HEK293 (cell line): Measurements from ENCODE around the gene DUSP1.

ENCODE experiments used
- CTCF ChIA-PET: fragments of 350-600 bp; formaldehyde crosslinking; extraction: SDS; loops from one replicate; lab custom pipeline; 2021; ENCODE audit warnings: antibody characterized with exemption; lab: Yijun Ruan, JAX
- POLR2A ChIA-PET: fragments of 300-600 bp; formaldehyde crosslinking; extraction: SDS; loops from one replicate; lab custom pipeline; 2020; ENCODE audit warnings: antibody characterized with exemption, inconsistent platforms; lab: Yijun Ruan, JAX
- H3K27ac ChIP-seq: fragments of 200-500 bp; sonication (Bioruptor generic); 2 replicates; pipeline ENCODE4 v1.5.1; 2014; ENCODE audit warnings: low read depth, low read length, control low read depth, inconsistent platforms; ENCODE audit errors: extremely low read depth
- H3K36me3 ChIP-seq, 2 experiments: fragments of 200-500 bp in 1 of 2; sonication (Bioruptor generic) in 1 of 2; 1 replicate in 1 of 2; 2 replicates in 1 of 2; pipeline ENCODE4 v1.5.1; 2014 to 2017; ENCODE audit warnings: inconsistent platforms in 2 of 2, low read length in 2 of 2; ENCODE audit not compliant: control insufficient read depth in 2 of 2, insufficient read depth in 1 of 2
- H3K4me1 ChIP-seq: fragments of 200-500 bp; sonication (Bioruptor generic); 2 replicates; pipeline ENCODE4 v1.5.1; 2014; ENCODE audit warnings: mild to moderate bottlenecking, low read length, inconsistent platforms; ENCODE audit not compliant: control insufficient read depth, insufficient read depth
- H3K4me3 ChIP-seq: 2 replicates; pipeline ENCODE4 v1.5.1; 2011; ENCODE audit warnings: low read depth, mild to moderate bottlenecking, control low read depth, low read length, moderate library complexity
- H3K9me3 ChIP-seq: fragments of 200-500 bp; sonication (Bioruptor generic); 2 replicates; pipeline ENCODE4 v1.5.1; 2014; ENCODE audit warnings: low read depth, low read length, inconsistent platforms; ENCODE audit not compliant: control insufficient read depth, insufficient read depth
- GLI2 ChIP-seq: fragments of 450-650 bp; formaldehyde crosslinking; IDR thresholded peaks from 2 replicates; pipeline ENCODE4; 2017; ENCODE audit warnings: missing biosample characterization, missing genetic modification characterization, low read depth, borderline replicate concordance
- REPIN1 ChIP-seq: fragments of 450-650 bp; formaldehyde crosslinking; IDR thresholded peaks from 2 replicates; pipeline ENCODE4 v1.5.1; 2017; ENCODE audit warnings: missing biosample characterization, missing genetic modification characterization, low read depth
- SP7 ChIP-seq: fragments of 450-650 bp; formaldehyde crosslinking; IDR thresholded peaks from 2 replicates; pipeline ENCODE4 v1.5.1; 2016; ENCODE audit warnings: missing biosample characterization, missing genetic modification characterization
- ZFP37 ChIP-seq: fragments of 450-650 bp; formaldehyde crosslinking; IDR thresholded peaks from 2 replicates; pipeline ENCODE4 v1.5.1; 2016; ENCODE audit warnings: missing biosample characterization, missing genetic modification characterization
- ZFP69B ChIP-seq: fragments of 450-650 bp; formaldehyde crosslinking; IDR thresholded peaks from 2 replicates; pipeline ENCODE4 v1.5.1; 2016; ENCODE audit warnings: missing biosample characterization, missing genetic modification characterization
- ZNF112 ChIP-seq: fragments of 450-650 bp; formaldehyde crosslinking; IDR thresholded peaks from 2 replicates; pipeline ENCODE4 v1.5.0; 2017; ENCODE audit warnings: missing biosample characterization, missing genetic modification characterization
- ZNF184 ChIP-seq: fragments of 450-650 bp; IDR thresholded peaks from 2 replicates; pipeline ENCODE4 v1.5.1; 2018; ENCODE audit warnings: missing biosample characterization, mild to moderate bottlenecking, missing genetic modification characterization
- ZNF23 ChIP-seq: fragments of 450-650 bp; formaldehyde crosslinking; IDR thresholded peaks from 2 replicates; pipeline ENCODE4 v1.5.1; 2016; ENCODE audit warnings: missing biosample characterization, missing genetic modification characterization, borderline replicate concordance
- ZNF366 ChIP-seq: fragments of 450-650 bp; formaldehyde crosslinking; conservative IDR thresholded peaks from 2 replicates; pipeline ENCODE4 v1.5.1; 2016; ENCODE audit warnings: missing biosample characterization, missing genetic modification characterization
- ZNF423 ChIP-seq: fragments of 450-650 bp; formaldehyde crosslinking; IDR thresholded peaks from 2 replicates; pipeline ENCODE4 v1.5.1; 2016; ENCODE audit warnings: missing biosample characterization, missing genetic modification characterization
- ZNF501 ChIP-seq: fragments of 450-650 bp; formaldehyde crosslinking; IDR thresholded peaks from 2 replicates; pipeline ENCODE4 v1.5.1; 2016; ENCODE audit warnings: missing biosample characterization, missing genetic modification characterization
- ZNF555 ChIP-seq: fragments of 450-650 bp; formaldehyde crosslinking; conservative IDR thresholded peaks from 2 replicates; pipeline ENCODE4 v1.5.1; 2017; ENCODE audit warnings: missing biosample characterization, mild to moderate bottlenecking, missing genetic modification characterization, inconsistent platforms
- ZNF571 ChIP-seq: fragments of 450-650 bp; formaldehyde crosslinking; IDR thresholded peaks from 2 replicates; pipeline ENCODE4 v1.5.0; 2017; ENCODE audit warnings: missing biosample characterization, missing genetic modification characterization
- ZNF624 ChIP-seq: fragments of 450-650 bp; formaldehyde crosslinking; IDR thresholded peaks from 2 replicates; pipeline ENCODE4 v1.5.1; 2017; ENCODE audit warnings: missing biosample characterization, missing genetic modification characterization
- ZNF670 ChIP-seq: fragments of 450-650 bp; formaldehyde crosslinking; IDR thresholded peaks from 2 replicates; pipeline ENCODE4 v1.5.1; 2016; ENCODE audit warnings: missing biosample characterization, missing genetic modification characterization, low read depth
- TF ChIP-seq, protein P1 (sequence below): fragments of 450-650 bp; formaldehyde crosslinking; IDR thresholded peaks from 2 replicates; pipeline ENCODE4 v1.5.1; 2016; ENCODE audit warnings: missing biosample characterization, missing genetic modification characterization
- TF ChIP-seq, protein P2 (sequence below): fragments of 450-650 bp; formaldehyde crosslinking; IDR thresholded peaks from 2 replicates; pipeline ENCODE4 v1.5.1; 2016; ENCODE audit warnings: missing biosample characterization, missing genetic modification characterization

Gene DUSP1

GRCh38 chr5:172805018-172805683 lies 34.2 kb upstream of the DUSP1 start:
- H3K9me3 ChIP-seq = no peaks in the 10 kb centered on the region
- no peaks in the 10 kb centered on the region for H3K36me3 ChIP-seq
- no peaks in the 10 kb centered on the region for H3K4me1 ChIP-seq
- TF ChIP-seq ZNF366 (tag by site-specific recombination) (peak; percentile 91), ZNF670 (tag by site-specific recombination) (no peak)
- H3K4me3 ChIP-seq = no peak overlapping the region
- CTCF ChIA-PET = interaction anchor here (1.0 kb wide), 1 partner anchor 430 kb away, joined by 3 read pairs; the partner anchor contains the start of gene NKX2-5
- POLR2A ChIA-PET = no interaction called here
- no peak overlapping the region for H3K27ac ChIP-seq

DNA sequence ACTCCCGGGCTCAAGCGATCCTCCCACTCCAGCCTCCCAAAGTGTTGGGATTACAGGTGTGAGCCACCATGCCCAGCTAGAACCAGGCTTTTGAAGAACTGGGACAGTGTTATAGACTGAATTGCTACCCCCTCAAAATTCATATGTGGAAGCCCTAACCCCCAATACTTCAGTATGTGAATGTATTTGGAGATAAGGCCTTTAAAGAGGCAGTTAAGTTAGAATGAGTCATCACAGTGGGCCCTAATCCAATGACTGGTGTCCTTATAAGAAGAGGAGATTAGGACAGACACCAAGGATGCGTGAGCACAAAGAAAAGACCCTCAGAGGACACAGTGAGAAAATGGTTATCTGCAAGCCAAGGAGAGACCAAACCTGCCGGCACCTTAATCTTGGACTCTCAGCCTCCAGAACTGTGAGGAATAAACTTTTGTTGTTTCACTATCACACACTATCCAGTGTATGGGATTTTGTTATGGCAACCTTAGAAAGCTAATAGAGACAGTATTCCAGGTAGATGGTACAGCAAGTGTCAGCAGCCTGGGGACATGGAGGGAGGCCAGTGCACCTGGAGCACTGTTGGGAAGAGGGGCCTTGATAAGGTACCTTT lies 31.7 kb upstream of the DUSP1 start:
- TF ChIP-seq ZNF555 (no peak), ZNF571 (tag by site-specific recombination) (no peak), ZNF23 (tag by site-specific recombination) (no peak), ZNF624 (tag by site-specific recombination) (no peak), ZNF184 (no peak), ZFP37 (tag by site-specific recombination) (no peak), SP7 (no peak), ZFP69B (tag by site-specific recombination) (peak; percentile 74), ZNF501 (no peak), GLI2 (no peak), REPIN1 (tag by site-specific recombination) (no peak), ZNF423 (tag by site-specific recombination) (no peak)
- TF ChIP-seq, protein P1, sequence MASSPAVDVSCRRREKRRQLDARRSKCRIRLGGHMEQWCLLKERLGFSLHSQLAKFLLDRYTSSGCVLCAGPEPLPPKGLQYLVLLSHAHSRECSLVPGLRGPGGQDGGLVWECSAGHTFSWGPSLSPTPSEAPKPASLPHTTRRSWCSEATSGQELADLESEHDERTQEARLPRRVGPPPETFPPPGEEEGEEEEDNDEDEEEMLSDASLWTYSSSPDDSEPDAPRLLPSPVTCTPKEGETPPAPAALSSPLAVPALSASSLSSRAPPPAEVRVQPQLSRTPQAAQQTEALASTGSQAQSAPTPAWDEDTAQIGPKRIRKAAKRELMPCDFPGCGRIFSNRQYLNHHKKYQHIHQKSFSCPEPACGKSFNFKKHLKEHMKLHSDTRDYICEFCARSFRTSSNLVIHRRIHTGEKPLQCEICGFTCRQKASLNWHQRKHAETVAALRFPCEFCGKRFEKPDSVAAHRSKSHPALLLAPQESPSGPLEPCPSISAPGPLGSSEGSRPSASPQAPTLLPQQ (tag by site-specific recombination) = peak; percentile 78
- TF ChIP-seq, protein P2, sequence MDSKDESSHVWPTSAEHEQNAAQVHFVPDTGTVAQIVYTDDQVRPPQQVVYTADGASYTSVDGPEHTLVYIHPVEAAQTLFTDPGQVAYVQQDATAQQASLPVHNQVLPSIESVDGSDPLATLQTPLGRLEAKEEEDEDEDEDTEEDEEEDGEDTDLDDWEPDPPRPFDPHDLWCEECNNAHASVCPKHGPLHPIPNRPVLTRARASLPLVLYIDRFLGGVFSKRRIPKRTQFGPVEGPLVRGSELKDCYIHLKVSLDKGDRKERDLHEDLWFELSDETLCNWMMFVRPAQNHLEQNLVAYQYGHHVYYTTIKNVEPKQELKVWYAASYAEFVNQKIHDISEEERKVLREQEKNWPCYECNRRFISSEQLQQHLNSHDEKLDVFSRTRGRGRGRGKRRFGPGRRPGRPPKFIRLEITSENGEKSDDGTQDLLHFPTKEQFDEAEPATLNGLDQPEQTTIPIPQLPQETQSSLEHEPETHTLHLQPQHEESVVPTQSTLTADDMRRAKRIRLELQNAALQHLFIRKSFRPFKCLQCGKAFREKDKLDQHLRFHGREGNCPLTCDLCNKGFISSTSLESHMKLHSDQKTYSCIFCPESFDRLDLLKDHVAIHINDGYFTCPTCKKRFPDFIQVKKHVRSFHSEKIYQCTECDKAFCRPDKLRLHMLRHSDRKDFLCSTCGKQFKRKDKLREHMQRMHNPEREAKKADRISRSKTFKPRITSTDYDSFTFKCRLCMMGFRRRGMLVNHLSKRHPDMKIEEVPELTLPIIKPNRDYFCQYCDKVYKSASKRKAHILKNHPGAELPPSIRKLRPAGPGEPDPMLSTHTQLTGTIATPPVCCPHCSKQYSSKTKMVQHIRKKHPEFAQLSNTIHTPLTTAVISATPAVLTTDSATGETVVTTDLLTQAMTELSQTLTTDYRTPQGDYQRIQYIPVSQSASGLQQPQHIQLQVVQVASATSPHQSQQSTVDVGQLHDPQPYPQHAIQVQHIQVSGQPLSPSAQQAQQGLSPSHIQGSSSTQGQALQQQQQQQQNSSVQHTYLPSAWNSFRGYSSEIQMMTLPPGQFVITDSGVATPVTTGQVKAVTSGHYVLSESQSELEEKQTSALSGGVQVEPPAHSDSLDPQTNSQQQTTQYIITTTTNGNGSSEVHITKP (tag by site-specific recombination) = no peak
- TF ChIP-seq, all 188 proteins: peak for 2
- ChIA-PET POLR2A (interaction anchor here (1.7 kb wide), 1 partner anchor 31 kb away, joined by 7 read pairs; the partner anchor contains the start of gene DUSP1), CTCF (interaction anchor here (0.5 kb wide), 1 partner anchor 77 kb away, joined by 3 read pairs; no protein-coding TSS in a partner anchor)
- Histone ChIP-seq H3K36me3 (no peaks in the 10 kb centered on the region), H3K27ac (no peak overlapping the region), H3K4me1 (no peaks in the 10 kb centered on the region), H3K9me3 (no peaks in the 10 kb centered on the region), H3K4me3 (no peak overlapping the region)

- Histone ChIP-seq H3K9me3 (no peaks in the 10 kb centered on the region), H3K27ac (no peak overlapping the region), H3K4me3 (no peak overlapping the region), H3K4me1 (no peaks in the 10 kb centered on the region), H3K36me3 (no peaks in the 10 kb centered on the region)
- TF ChIP-seq ZNF112 (tag by site-specific recombination) (peak; percentile 91), ZFP37 (tag by site-specific recombination) (no peak)
- CTCF ChIA-PET = no interaction called here
- POLR2A ChIA-PET = no interaction called here
These were observed 31.1 kb upstream of the DUSP1 start for GRCh38 chr5:172802112-172802511.
